PC-9 (cell line): ENCODE measurements around the gene BTBD16.

Experiments
- CTCF ChIP-seq: fragments of 200-600 bp; sonication (generic); conservative IDR thresholded peaks from 2 replicates; pipeline ENCODE4 v1.6.1; 2017; ENCODE audit warnings: mixed run types, antibody characterized with exemption, mild to moderate bottlenecking, moderate library complexity
- EZH2 ChIP-seq: fragments of 200-600 bp; sonication (generic); IDR thresholded peaks from 2 replicates; pipeline ENCODE4 v1.8.0; 2017; ENCODE audit warnings: antibody characterized with exemption, low read depth

- TF ChIP-seq CTCF (no peak), EZH2 (no peak)
Observed at GRCh38 chr10:122288917-122289316, 17.8 kb downstream of the BTBD16 start.
